Measurements from ENCODE around the gene UBR3.

- TF ChIP-seq POLR2A (IDR thresholded peaks at IDR 0.05): no peak
- no peak for TF ChIP-seq CTCF (IDR thresholded peaks at IDR 0.05)
- TF ChIP-seq EP300 (IDR thresholded peaks at IDR 0.05): no peak
Observed at GRCh38 chr2:169781249-169782013, 45.8 kb upstream of the UBR3 start.
